ENCODE results near the gene SGSM1. TPM values are rescaled to one million over a fixed set of nuclear protein-coding genes. Genes with fewer than 3 reads are reported as not detected.

Gene SGSM1, protein sequence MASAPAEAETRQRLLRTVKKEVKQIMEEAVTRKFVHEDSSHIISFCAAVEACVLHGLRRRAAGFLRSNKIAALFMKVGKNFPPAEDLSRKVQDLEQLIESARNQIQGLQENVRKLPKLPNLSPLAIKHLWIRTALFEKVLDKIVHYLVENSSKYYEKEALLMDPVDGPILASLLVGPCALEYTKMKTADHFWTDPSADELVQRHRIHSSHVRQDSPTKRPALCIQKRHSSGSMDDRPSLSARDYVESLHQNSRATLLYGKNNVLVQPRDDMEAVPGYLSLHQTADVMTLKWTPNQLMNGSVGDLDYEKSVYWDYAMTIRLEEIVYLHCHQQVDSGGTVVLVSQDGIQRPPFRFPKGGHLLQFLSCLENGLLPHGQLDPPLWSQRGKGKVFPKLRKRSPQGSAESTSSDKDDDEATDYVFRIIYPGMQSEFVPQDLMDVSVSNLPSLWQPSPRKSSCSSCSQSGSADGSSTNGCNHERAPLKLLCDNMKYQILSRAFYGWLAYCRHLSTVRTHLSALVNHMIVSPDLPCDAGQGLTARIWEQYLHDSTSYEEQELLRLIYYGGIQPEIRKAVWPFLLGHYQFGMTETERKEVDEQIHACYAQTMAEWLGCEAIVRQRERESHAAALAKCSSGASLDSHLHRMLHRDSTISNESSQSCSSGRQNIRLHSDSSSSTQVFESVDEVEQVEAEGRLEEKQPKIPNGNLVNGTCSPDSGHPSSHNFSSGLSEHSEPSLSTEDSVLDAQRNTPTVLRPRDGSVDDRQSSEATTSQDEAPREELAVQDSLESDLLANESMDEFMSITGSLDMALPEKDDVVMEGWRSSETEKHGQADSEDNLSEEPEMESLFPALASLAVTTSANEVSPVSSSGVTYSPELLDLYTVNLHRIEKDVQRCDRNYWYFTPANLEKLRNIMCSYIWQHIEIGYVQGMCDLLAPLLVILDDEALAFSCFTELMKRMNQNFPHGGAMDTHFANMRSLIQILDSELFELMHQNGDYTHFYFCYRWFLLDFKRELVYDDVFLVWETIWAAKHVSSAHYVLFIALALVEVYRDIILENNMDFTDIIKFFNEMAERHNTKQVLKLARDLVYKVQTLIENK
- 0.13 and 0.23 TPM in 2 replicates for total RNA-seq (2014; rRNA removed; shearing (Covaris generic))

- peak; percentile 57 for DNase-seq (ENCODE audit: low spot score)
Measured at GRCh38 chr22:24805790-24806662, at the start of gene SGSM1. Gene SGSM1, plus strand, starts transcription at chr22:24806211. Its CDS starts 115 bp downstream, at chr22:24806326.

DNA sequence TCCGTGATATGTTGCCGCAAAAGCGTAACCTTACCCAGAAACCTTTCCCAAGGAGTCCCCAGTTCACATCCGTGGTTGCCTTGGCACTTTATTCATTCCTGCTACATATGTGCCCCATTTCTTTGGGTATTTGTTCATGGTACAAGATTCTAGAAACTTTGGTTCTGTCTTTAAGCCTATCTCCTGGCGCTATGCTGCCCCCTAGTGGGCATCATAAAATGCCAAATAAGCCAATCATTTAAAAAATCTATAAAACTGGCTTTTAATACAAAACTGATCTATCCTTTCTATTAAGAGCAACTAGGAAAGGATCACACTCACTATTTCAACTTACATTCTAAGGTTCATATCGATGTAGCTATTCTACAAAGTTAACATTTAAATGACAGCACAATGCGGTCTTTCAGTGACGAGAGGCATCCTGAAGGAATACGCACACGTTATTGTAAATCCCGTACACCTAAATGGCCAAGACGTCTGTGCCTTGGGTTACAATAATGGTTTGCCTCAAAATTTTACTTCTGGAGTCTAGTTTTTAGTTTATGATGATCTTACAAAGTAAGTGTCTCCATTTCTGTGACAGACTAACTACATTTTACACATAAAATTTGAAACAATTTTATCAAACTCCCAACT lies 47.7 kb upstream of the SGSM1 start:
- DNase-seq (ENCODE audit: low spot score), result peak; percentile 74

- DNase-seq (ENCODE audit: low spot score), result no peak
Measured at GRCh38 chr22:24759765-24760164, 46.2 kb upstream of the SGSM1 start.

DNA sequence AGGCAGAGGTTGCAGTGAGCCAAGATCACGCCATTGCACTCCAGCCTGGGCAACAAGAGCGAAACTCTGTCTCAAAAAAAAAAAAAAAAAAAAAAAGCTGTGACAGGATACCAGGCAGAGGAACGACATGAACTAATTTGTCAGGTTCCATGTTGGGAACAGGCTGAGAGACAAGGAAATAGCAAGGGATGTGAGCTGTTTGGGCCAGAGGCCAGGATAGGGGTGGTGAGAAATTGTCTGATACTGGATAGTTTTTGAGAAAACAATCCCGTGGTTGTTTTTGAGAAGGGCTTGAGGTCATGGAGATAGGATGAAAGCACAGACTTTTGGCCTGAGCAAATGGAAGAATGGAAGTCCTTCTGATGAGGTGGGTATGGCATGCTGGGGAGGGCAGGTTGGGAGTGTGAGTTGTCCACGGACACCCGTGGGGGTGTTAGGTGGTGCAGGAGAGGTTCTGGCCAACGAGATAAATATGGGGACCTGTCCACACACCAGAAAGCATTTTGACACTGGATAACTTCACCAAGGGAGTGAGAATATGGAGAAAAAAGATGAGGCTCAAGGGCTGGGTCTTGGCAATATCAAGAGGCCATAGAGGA lies 45.2 kb upstream of the SGSM1 start:
- no peak for DNase-seq (ENCODE audit: low spot score)

DNA sequence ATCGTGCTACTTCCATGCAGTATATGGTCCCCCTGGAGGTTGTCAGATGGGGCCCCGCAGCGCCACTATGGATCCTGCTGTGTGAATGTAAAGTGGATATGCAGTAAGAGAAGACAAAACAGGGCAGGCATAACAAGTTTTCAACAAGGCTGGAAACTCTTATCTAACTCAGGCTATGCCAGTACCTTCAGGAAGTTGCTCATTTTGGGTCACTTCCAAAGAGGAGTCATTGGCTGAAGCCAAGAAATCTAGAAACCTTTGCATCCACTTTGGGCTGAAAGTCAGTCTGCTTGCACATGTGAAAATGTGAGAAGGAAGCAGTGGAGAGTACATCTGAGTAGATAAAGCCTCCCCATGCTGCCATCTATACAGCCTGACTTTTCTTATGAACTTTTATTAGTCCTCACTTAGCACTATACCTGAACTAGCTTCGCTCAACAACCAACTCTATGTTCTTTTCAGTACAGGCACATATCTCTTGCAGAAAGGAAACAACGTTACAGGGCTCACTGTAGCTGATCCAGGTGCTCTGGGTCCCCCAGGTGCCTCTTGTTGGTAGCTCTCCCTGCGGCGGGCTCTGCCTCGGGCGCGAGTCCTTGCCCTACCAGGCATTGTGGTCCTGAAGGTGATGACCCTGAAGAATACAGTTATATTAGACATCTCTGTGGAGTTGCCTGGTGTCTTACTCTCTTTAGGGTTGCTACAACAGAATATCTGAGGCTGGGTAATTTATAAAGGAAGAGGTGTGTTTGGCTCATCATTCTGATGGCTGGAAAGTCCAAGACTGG lies 43.9 kb upstream of the SGSM1 start:
- no peak for DNase-seq (ENCODE audit: low spot score)

GRCh38 chr22:24763872-24764485 lies 42.0 kb upstream of the SGSM1 start:
- DNase-seq (ENCODE audit: low spot score), result no peak

- no peak for DNase-seq (ENCODE audit: low spot score)
Measured at GRCh38 chr22:24765166-24765565, 40.8 kb upstream of the SGSM1 start.

DNA sequence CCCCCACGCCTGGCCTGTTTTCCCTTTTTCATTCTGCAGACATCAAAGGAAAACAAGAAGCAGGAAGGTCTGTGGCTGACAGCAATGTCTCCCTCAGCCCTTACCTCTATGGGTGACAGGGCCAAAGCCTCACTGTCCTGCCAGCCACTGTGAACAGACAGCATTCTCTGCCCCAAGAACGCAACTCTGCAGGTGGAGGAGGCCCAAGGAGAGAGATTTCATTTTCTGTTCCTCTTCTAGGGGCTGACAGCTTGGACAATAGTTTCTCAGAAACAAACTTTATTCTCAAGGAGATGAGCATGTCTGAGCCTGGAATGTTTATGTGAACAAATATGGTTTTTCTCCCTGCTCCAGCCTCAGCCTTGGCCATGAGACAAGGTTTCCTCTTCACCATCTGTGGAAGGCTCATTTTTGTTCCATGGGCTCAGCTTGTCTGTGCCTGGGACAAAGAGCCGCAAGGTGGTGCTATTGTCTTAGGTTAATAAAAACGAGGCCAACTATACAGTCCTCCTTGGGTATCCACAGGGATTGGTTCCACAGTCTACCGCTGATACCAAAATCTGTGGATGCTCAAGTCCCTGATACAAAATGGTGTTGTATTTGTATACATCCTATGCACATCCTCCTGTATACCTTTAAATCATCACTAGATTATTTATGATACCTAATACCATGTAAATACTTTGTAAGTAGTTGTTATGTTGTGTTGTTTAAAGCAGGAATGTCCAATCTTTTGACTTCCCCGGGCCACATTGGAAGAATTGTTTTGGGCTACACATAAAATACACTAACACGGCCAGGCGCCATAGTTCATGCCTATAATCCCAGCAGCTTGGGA lies 37.3 kb upstream of the SGSM1 start:
- DNase-seq (ENCODE audit: low spot score), result peak; percentile 59

GRCh38 chr22:24772493-24773220 lies 33.4 kb upstream of the SGSM1 start:
- peak; percentile 47 for DNase-seq (ENCODE audit: low spot score)

- DNase-seq (ENCODE audit: low spot score), result peak; percentile 3
Measured at GRCh38 chr22:24775769-24776492, 30.1 kb upstream of the SGSM1 start.

- DNase-seq (ENCODE audit: low spot score), result no peak
Measured at GRCh38 chr22:24776525-24776924, 29.5 kb upstream of the SGSM1 start.

DNA sequence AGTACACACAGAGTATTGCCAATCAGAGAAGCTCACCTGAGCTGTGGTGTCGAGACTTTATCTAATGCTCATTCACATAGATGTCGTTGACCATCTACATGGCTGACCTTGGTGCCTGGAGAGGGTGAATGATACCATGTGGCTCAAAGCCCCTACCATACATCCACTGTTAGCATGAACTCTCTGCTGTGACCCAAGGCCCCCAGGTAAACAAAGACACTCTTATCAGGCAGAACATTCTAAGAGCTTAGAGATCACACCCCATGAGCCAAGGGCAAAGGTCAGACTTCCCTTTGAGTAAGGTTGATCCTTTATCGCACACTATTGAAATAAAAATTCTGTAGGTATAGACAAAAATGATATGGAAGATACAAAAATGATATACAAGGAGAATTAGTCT lies 16.5 kb upstream of the SGSM1 start:
- no peak for DNase-seq (ENCODE audit: low spot score)

DNA sequence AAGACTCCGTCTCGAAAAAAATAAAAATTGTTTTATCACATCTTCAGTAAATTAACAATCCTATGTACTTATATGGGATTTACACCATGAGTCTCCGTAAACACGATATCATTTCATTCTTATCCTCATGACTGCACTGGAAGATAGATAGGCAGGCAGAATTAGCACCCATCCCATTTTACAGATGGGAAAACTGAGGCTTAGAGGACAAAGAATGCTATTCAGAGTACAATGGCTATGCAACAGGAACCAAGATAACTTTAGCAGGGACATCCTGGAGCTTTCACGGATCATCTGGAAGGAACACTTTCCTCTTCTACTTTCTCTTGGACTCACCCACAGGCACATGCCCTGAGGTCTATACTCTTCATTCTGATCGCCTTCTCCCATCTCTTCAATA lies 14.6 kb upstream of the SGSM1 start:
- DNase-seq (ENCODE audit: low spot score), result no peak

GRCh38 chr22:24796056-24796455 lies 10.0 kb upstream of the SGSM1 start:
- DNase-seq (ENCODE audit: low spot score), result no peak

DNA sequence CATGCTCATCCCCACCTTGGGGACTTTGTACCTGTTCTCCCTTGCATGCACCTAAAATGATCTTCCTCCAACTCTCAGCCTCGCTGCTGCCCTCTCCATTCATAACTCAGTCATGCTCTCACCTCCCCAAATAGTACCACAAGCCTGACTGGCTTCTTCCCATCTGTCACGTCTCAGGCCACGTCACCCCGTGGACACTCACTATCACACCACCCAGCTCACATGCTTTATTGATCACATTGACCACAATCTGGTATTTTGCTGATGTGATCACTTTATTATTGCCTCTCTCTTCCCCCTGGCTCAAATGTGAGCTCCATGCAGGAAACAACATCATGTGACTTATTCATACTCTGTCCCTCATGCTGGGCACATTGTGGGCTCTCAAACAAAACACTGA lies 9.2 kb upstream of the SGSM1 start:
- no peak for DNase-seq (ENCODE audit: low spot score)

- no peak for DNase-seq (ENCODE audit: low spot score)
Measured at GRCh38 chr22:24801901-24802465, 4.0 kb upstream of the SGSM1 start.

Data from HT-29 (cell line).